HL-60 (cell line): ENCODE measurements around the gene PRPSAP2.

Experiments used
- GABPA ChIP-seq: IDR thresholded peaks from 2 replicates; pipeline ENCODE4 v1.6.1; 2012; ENCODE audit warnings: low read depth
- POLR2AphosphoS5 ChIP-seq: IDR thresholded peaks from 2 replicates; pipeline ENCODE4 v1.6.1; 2012; ENCODE audit warnings: low read depth
- TF ChIP-seq, protein P1 (sequence below): IDR thresholded peaks from one replicate; pipeline ENCODE4 v1.5.1; 2011; ENCODE audit warnings: low read length, control low read depth, inconsistent platforms; ENCODE audit not compliant: insufficient read depth

- TF ChIP-seq GABPA (no peak), POLR2AphosphoS5 (no peak)
- TF ChIP-seq, protein P1, sequence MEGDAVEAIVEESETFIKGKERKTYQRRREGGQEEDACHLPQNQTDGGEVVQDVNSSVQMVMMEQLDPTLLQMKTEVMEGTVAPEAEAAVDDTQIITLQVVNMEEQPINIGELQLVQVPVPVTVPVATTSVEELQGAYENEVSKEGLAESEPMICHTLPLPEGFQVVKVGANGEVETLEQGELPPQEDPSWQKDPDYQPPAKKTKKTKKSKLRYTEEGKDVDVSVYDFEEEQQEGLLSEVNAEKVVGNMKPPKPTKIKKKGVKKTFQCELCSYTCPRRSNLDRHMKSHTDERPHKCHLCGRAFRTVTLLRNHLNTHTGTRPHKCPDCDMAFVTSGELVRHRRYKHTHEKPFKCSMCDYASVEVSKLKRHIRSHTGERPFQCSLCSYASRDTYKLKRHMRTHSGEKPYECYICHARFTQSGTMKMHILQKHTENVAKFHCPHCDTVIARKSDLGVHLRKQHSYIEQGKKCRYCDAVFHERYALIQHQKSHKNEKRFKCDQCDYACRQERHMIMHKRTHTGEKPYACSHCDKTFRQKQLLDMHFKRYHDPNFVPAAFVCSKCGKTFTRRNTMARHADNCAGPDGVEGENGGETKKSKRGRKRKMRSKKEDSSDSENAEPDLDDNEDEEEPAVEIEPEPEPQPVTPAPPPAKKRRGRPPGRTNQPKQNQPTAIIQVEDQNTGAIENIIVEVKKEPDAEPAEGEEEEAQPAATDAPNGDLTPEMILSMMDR = no peak
Observed at GRCh38 chr17:18959071-18959844, 101.3 kb downstream of the PRPSAP2 start.
